WERI-Rb-1 (cell line): ENCODE measurements around the gene STYXL1.

Experiments used
- DNase-seq: peaks from one replicate; pipeline ENCODE4 v3.0.0-alpha.2; 2020
- H3K27ac ChIP-seq: fragments of 250-450 bp; sonication (Bioruptor Pico); 2 replicates; pipeline ENCODE4 v1.5.1; 2020; ENCODE audit warnings: mild to moderate bottlenecking, moderate library complexity
- H3K27me3 ChIP-seq: fragments of 250-450 bp; sonication (Bioruptor Pico); 2 replicates; pipeline ENCODE4 v1.5.1; 2021; ENCODE audit warnings: mild to moderate bottlenecking, low read depth, moderate library complexity; ENCODE audit not compliant: insufficient read depth, severe bottlenecking
- H3K36me3 ChIP-seq: fragments of 250-450 bp; sonication (Bioruptor Pico); 2 replicates; pipeline ENCODE4 v1.5.1; 2020; ENCODE audit warnings: mild to moderate bottlenecking, moderate library complexity
- H3K4me3 ChIP-seq: 2 replicates; pipeline ENCODE4 v1.5.1; 2011; ENCODE audit warnings: low read depth, mild to moderate bottlenecking, control low read depth, low read length
- H3K9me3 ChIP-seq: fragments of 250-450 bp; sonication (Bioruptor Pico); 2 replicates; pipeline ENCODE4 v1.5.1; 2021; ENCODE audit warnings: mild to moderate bottlenecking, moderate library complexity; ENCODE audit not compliant: severe bottlenecking
- TF ChIP-seq, protein P1 (sequence below): IDR thresholded peaks from 2 replicates; pipeline ENCODE4 v1.5.1; 2011; ENCODE audit warnings: low read depth, mild to moderate bottlenecking, control low read depth, inconsistent platforms, low read length

Gene STYXL1

DNA sequence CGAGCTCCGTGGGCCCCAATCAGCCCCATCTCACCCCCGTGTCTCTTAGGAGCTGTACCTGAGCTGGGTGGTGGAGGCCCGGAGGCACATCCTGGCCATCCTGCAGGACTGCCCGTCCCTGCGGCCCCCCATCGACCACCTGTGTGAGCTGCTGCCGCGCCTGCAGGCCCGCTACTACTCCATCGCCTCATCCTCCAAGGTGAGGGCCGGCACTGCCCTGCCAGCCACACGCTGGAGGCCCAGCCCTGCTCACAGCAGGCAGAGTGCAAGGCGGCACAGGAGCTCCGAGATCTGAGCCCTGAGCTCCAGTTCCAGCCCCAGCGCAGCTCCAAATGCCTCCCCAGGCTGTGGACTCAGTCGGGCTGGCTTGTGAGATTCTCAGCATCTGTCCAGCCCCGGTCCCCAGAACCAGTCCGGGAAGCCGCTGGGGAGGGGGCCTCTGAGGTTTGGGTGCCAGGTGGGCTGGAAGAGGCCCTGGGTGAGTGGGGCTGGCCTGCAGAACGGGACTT lies 62.7 kb downstream of the STYXL1 start:
- Histone ChIP-seq H3K9me3 (no peaks in the 10 kb centered on the region), H3K36me3 (peaks cover 42% of the 10 kb centered on the region), H3K27ac (no peak overlapping the region), H3K27me3 (no peaks in the 10 kb centered on the region), H3K4me3 (no peak overlapping the region)
- TF ChIP-seq, protein P1, sequence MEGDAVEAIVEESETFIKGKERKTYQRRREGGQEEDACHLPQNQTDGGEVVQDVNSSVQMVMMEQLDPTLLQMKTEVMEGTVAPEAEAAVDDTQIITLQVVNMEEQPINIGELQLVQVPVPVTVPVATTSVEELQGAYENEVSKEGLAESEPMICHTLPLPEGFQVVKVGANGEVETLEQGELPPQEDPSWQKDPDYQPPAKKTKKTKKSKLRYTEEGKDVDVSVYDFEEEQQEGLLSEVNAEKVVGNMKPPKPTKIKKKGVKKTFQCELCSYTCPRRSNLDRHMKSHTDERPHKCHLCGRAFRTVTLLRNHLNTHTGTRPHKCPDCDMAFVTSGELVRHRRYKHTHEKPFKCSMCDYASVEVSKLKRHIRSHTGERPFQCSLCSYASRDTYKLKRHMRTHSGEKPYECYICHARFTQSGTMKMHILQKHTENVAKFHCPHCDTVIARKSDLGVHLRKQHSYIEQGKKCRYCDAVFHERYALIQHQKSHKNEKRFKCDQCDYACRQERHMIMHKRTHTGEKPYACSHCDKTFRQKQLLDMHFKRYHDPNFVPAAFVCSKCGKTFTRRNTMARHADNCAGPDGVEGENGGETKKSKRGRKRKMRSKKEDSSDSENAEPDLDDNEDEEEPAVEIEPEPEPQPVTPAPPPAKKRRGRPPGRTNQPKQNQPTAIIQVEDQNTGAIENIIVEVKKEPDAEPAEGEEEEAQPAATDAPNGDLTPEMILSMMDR: no peak
- no peak for DNase-seq

- Histone ChIP-seq H3K27ac (no peak overlapping the region), H3K36me3 (peaks cover 46% of the 10 kb centered on the region), H3K4me3 (no peak overlapping the region), H3K9me3 (no peaks in the 10 kb centered on the region), H3K27me3 (no peaks in the 10 kb centered on the region)
- TF ChIP-seq, protein P1: no peak
- DNase-seq: no peak
Measured at GRCh38 chr7:75984130-75985008, 63.4 kb downstream of the STYXL1 start.

DNA sequence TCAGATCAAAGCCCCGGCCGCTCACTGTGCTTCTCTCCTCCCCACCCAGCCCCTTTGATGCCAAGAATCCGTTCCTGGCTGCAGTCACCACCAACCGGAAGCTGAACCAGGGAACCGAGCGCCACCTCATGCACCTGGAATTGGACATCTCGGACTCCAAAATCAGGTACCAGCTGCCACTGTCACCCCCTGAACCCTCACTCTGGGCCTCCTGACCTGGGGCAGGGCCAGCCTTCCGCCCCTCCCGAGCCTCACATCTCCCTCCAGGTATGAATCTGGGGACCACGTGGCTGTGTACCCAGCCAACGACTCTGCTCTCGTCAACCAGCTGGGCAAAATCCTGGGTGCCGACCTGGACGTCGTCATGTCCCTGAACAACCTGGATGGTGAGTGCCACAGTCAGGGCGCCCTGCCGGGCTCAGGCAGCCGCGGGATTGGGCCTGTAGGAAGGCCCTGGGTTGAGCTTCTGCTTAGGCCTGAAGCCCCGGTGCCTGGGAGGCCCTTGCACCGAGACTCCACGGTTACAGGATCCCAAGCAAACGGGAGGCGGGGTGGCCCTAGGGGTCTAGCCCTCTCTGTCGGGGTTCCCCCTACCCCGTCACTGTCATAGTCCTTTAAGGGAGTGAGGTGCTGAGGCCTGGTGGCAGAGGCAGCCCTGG lies 64.2 kb downstream of the STYXL1 start:
- TF ChIP-seq, protein P1: no peak
- peaks cover 48% of the 10 kb centered on the region for H3K36me3 ChIP-seq

GRCh38 chr7:75982306-75983064 lies 65.3 kb downstream of the STYXL1 start:
- no peak overlapping the region for H3K4me3 ChIP-seq
- no peak overlapping the region for H3K27ac ChIP-seq
- H3K27me3 ChIP-seq: no peaks in the 10 kb centered on the region
- no peak for DNase-seq
- H3K36me3 ChIP-seq: peaks cover 47% of the 10 kb centered on the region
- no peaks in the 10 kb centered on the region for H3K9me3 ChIP-seq
- TF ChIP-seq, protein P1: no peak

More for the DNA sequence above, 64.2 kb downstream of the STYXL1 start:
- DNase-seq: no peak
- Histone ChIP-seq H3K27ac (no peak overlapping the region), H3K4me3 (no peak overlapping the region), H3K27me3 (no peaks in the 10 kb centered on the region), H3K9me3 (no peaks in the 10 kb centered on the region)

- Histone ChIP-seq H3K36me3 (peaks cover 39% of the 10 kb centered on the region), H3K27me3 (no peaks in the 10 kb centered on the region)
Measured at GRCh38 chr7:75981453-75982305, 66.1 kb downstream of the STYXL1 start.

More at GRCh38 chr7:75981453-75982305, 66.1 kb downstream of the STYXL1 start:
- DNase-seq: no peak
- Histone ChIP-seq H3K9me3 (no peaks in the 10 kb centered on the region), H3K27ac (no peak overlapping the region), H3K4me3 (no peak overlapping the region)
- TF ChIP-seq, protein P1: no peak
